ENCODE data around the gene SNX8. TPM values are rescaled to one million over a fixed set of nuclear protein-coding genes. Genes with fewer than 3 reads are reported as not detected.

Gene SNX8
- polyA plus RNA-seq, 1 experiment: 40.2 TPM

- POLR2A ChIA-PET: no interaction called here
- H3K27ac ChIP-seq (ENCODE audit: low read depth, low read length): no peak overlapping the region
- DNase-seq (ENCODE audit: low read depth, low spot score): no peak
- TF ChIP-seq CTCF (IDR thresholded peaks at IDR 0.05; ENCODE audit: low read depth, low read length): no peak
- peaks cover 2% of the 10 kb centered on the region; the same call in 1 of the 2 replicates for H3K9me3 ChIP-seq (ENCODE audit: control insufficient read depth, insufficient read depth, low read length)
- CTCF ChIA-PET: no interaction called here
- H3K27me3 ChIP-seq (ENCODE audit: control insufficient read depth, insufficient read depth, low read length): no peaks in the 10 kb centered on the region
- H3K4me3 ChIP-seq (ENCODE audit: low read depth, low read length): no peak overlapping the region
These were observed 111.9 kb downstream of the SNX8 start for GRCh38 chr7:2202361-2202761.

Other genes starting within 250 kb of the SNX8 start
- gene MAD1L1, start 81.5 kb downstream of the SNX8 start, polyA plus RNA-seq (2011; rRNA removed): 11.9 and 13.5 TPM in 2 replicates
- 17.7 and 18.4 TPM in 2 replicates for gene MRM2, start 72.2 kb downstream of the SNX8 start, polyA plus RNA-seq (2011; rRNA removed)
- gene NUDT1, start 72.2 kb downstream of the SNX8 start, polyA plus RNA-seq (2011; rRNA removed): 11.5 and 15.2 TPM in 2 replicates
- 101 and 110 TPM in 2 replicates for gene EIF3B, start 40.4 kb upstream of the SNX8 start, polyA plus RNA-seq (2011; rRNA removed)
- gene CHST12, start 89.2 kb upstream of the SNX8 start, polyA plus RNA-seq (2011; rRNA removed): 8.7 and 13.4 TPM in 2 replicates
- gene GRIFIN, start 162.0 kb upstream of the SNX8 start, polyA plus RNA-seq (2011; rRNA removed): not detected in 2 replicates
- gene LFNG, start 205.3 kb upstream of the SNX8 start, polyA plus RNA-seq (2011; rRNA removed): 1.6 and 2.4 TPM in 2 replicates
- gene BRAT1, start 241.1 kb upstream of the SNX8 start, polyA plus RNA-seq (2011; rRNA removed): 6.2 and 9.8 TPM in 2 replicates
- 6.8 and 8.9 TPM in 2 replicates for gene IQCE, start 244.5 kb upstream of the SNX8 start, polyA plus RNA-seq (2011; rRNA removed)